ENCODE measurements around the gene MAPKAPK3.
A peak's percentile ranks its signal among the peaks of the same experiment; 100 is the strongest.

Gene MAPKAPK3

GRCh38 chr3:50587806-50588758, 28.9 kb upstream of the MAPKAPK3 start:
- DNase-seq: peak; percentile 61 to 70

- no peak for DNase-seq
Observed at GRCh38 chr3:50588759-50589433, 28.1 kb upstream of the MAPKAPK3 start.

GRCh38 chr3:50591196-50591741, 25.7 kb upstream of the MAPKAPK3 start:
- DNase-seq: no peak

- no peak for DNase-seq
Observed at GRCh38 chr3:50592568-50592967, 24.4 kb upstream of the MAPKAPK3 start.

- no peak for DNase-seq
Observed at GRCh38 chr3:50594253-50594785, 22.6 kb upstream of the MAPKAPK3 start.

- DNase-seq: no peak
Observed at GRCh38 chr3:50599115-50599715, 17.7 kb upstream of the MAPKAPK3 start.

- no peak for DNase-seq
Observed at GRCh38 chr3:50599716-50600118, 17.2 kb upstream of the MAPKAPK3 start.

GRCh38 chr3:50600141-50600753, 16.7 kb upstream of the MAPKAPK3 start:
- no peak for DNase-seq

- peak; percentile 95 to 97 for DNase-seq
Observed at GRCh38 chr3:50600841-50601591, 15.9 kb upstream of the MAPKAPK3 start.

- no peak for DNase-seq
Observed at GRCh38 chr3:50602595-50603191, 14.3 kb upstream of the MAPKAPK3 start.

- no peak for DNase-seq
Observed at GRCh38 chr3:50603261-50604109, 13.5 kb upstream of the MAPKAPK3 start.

- DNase-seq: no peak
Observed at GRCh38 chr3:50604110-50604621, 12.8 kb upstream of the MAPKAPK3 start.

GRCh38 chr3:50604628-50605588, 12.0 kb upstream of the MAPKAPK3 start:
- no peak for DNase-seq

GRCh38 chr3:50605901-50606326, 11.0 kb upstream of the MAPKAPK3 start:
- no peak for DNase-seq

GRCh38 chr3:50606596-50606995, 10.4 kb upstream of the MAPKAPK3 start:
- no peak for DNase-seq

GRCh38 chr3:50607271-50608091, 9.5 kb upstream of the MAPKAPK3 start:
- DNase-seq: no peak

GRCh38 chr3:50608278-50608677, 8.7 kb upstream of the MAPKAPK3 start:
- no peak for DNase-seq

Data from activated CD4-positive, alpha-beta T cell treated with anti-CD3 and anti-CD28 coated beads, Interleukin-2, amount 50 U/mL, for 4 hours (primary cell).